HG03196 (cell line): ENCODE results near the gene PLSCR2.
"Not testable (repeated sequence)": the region's sequence is repeated elsewhere in the genome, so short reads cannot be mapped to it uniquely, and the experiment has no call there.

Experiments
- ATAC-seq: cut with Tn5 transposase; IDR thresholded peaks from one replicate; pipeline ENCODE4 v1.9.1; 2021; ENCODE audit not compliant: unreplicated experiment

Gene PLSCR2

DNA sequence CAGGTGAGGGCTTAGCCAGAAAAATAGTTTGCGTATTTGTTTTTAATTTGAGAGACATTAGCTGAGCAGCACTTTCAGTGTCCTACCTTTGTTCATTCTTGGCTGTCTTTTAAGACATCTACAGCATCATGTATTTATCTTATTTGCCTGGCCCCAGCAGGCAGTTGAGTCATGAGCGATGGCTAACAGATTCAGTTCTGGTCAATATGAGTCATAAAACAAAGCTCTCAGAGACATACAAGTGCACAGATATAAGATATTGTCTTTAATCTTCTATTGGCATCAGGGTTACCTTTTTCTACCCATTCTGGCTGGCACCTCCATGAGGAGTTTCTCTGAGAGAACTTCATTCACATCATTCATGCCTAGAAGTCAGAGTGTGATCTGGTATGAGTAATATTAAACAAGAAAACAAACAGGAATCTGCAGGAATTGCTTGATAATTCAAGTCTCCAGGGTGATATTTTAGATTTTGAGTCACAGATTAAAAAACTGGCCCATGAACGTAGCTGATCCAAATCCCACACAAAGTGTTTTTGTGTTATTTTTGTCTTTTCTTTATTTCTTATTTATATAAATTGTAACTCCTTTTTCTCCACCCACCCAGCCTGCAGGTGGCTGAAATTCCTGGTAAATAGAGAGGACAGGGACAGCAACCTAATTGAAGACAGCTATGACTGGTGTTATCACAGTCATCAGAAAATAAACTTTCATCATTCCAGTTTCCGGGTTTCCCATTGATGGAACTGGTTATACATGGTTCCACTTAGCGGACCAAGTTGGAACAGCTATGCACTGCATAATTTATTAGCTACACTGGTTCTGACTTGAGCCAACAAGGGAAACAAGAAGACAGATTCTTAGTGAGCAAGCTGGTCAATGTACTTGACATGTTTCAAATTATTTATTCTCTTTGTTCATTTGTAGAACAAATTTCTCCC is 47.3 kb downstream of the PLSCR2 start:
- no peak for ATAC-seq

DNA sequence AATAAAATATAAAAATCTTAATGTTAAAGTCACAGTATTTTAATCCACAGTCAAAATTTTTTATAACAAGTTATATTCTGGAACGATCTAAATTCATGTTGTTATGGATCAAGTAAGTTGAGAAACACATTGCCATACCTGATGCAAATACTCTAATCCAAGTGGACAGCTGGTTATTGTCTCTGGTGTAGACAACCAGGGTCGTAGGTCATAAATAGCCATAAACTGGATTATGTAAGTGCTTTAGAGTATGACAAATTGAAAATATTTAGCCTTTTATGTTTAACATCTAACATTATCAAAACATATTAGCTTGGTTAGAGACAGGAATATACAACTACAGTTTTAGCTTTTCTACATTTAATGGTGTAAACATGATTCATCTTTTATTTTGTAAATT is 53.0 kb downstream of the PLSCR2 start:
- ATAC-seq, result no peak

DNA sequence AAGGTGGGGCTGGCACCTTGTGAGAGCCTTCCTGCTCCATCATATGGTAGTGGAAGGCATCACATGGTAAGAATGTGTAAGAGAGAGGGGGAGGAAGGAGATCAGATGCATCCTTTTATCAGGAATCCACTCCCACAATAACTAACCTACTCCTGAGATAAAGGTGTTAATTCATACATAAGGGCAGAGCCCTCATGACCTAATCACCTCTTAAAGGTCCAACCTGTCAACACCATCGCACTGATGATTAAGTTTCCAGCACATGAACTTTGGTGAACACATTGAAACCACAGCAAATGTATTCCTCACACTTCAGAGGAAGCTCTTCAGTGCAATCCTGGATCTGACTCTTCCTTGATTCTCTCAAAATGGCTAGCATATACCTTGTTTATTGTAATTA is 55.4 kb downstream of the PLSCR2 start:
- no peak for ATAC-seq

DNA sequence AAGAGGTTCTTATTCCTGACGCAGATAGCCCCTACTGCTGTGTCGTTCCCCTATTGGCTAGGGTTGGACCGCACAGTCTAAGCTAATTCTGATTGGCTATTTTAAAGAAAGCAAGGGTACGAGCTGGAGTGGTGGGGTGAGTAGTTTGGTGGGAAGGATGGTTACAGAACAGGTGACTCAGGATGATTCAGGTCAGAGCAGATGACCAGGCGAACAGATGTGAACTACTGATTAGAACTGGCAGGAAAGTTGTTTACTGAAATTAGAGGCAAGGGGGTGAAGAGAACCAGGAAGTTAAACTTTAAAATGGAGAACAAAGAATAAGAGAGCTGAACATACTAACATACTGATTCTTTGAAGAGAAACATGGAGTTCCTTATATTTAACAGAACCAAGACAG is 56.6 kb downstream of the PLSCR2 start:
- not testable (repeated sequence) for ATAC-seq

DNA sequence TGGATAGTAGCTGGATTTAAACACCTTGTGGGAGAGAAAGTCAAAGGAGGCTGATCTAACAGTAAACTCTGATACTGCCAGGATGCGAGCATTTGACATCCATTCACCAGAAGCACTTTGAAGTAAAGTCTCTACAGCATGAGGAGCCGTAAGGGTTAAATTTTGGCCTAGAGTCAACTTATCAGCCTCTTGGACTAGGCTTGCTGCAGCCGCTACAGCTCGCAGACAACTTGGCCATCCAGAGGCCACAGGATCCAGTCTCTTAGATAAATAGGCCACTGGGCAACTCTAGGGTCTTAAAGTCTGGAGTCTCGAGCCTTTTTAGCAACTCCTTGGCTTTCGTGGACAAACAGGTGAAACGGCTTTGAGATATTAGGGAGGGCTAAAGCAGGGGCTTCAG is 61.4 kb downstream of the PLSCR2 start:
- ATAC-seq, result no peak

DNA sequence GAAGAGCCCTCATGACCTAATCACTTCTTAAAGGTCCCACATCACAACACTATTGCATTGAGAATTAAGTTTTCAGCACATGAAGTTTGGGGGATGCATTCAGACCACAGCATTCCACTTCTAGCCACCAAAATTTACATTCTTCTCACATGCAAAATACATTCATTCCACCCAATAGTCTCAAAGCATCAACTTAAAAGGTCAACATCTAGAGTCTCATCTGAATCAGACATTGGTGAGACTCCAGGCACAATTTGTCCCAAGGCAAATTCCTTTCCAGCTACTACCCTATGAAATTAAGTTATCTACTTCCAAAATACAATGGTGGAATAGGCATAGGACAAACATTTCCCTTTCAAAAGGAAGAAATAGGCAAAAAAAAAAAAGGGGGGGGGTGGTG is 64.9 kb downstream of the PLSCR2 start:
- no peak for ATAC-seq

DNA sequence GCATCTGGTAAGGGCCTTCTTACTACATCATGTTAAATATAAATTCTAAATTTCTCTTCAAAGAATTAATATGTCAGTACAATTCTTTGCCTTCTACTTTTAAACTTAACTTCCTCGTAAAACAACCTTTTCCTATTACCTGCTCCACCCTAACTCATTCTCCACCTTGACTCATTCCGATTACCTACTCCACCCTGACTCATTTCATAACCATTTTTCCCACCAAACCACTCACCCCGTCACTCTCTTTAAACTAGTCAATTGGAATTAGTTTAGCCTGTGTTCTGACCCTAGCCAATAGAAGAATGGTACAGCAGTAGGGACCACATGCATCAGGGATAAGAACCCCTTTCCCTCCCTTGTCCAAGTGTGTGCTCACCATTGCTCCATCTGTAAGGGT is 65.6 kb downstream of the PLSCR2 start:
- ATAC-seq, result no peak

DNA sequence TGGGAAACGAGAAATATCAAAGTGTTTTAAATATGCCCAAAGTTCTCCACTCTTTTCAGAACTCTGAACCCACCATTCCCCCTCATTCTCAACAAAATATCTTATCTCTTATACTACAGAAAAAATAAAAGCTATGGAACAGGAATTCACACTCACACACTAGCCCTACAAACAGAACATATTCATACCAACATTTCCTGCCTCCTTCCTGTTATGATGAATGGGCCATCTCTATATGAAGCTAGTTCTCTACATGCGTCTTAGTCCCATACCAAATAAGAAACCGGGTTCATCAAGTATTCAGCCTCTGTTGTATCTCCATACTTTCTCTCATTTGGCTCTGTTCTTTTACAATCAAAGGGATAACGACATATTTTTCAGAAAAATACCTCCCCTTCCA is 72.6 kb downstream of the PLSCR2 start:
- ATAC-seq, result no peak

DNA sequence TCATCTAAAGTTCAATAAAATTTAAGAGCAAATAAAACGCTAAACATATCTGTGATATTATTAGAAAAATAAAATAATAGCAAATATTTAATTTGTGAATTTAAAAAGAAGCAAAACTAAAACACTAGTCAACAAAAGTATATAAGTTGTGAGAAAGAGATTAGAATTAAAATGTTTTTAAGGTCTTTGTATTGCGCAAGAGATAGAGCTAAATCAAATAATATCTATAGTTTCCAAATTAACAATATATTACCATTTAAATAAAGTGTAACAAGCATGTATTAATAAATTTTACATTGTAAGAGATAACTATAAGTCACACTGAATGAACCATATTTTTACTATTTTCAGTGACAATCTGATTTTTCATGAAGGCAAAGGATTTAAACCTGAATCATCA is 74.2 kb downstream of the PLSCR2 start:
- no peak for ATAC-seq

DNA sequence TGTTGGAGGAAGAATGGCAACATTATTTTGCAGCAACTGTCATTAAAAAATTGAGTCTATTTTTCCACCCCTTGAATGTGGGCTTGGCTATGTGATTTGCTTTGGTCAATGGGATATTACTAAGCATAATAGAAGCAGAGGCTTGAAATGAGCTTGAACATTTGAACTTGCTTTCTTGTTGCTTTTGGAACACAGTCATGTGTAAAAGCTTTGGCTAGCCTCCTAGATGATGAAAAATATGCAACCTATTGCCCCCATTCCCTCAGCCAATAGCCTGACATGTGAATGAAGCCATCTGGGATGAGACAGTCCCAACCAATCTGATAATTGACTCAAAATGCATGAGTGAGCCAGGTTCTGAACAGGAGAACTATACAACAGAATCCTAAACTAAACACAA is 78.4 kb downstream of the PLSCR2 start:
- ATAC-seq, result no peak

DNA sequence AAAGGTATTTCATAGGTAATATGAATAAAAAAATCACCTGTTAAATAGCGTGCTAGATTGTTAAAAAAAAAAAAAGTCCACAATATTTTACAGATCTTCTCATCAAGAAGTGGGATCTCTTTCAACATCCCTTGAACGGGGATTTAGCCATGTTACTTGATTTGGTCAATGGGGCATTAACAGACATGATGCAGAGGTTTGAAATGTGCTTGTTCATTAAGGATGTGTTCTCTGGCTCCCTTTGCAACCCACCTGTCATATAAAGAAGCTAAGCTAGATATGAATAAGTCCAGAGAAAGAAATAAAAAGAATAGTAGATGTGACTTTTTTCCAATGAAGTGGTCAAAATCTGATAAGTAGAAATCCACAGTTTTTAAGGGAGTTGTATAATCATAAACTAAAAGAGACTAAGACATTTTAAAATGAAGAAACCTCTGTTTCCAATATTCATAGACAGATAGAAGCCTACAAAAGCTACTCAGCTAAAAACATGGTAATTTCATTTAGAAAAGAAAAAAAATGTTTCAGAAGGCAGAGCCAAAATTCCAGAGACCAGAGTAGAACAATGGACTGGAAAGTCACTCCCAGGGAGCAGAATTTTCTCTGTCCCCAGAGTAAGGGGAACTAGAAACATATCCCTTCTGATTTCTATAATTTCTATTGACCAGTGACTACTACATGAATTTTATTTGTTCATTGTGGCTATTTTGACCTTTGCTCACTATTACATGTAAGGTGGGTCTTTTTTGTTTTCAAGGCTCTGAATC is 79.2 kb downstream of the PLSCR2 start:
- no peak for ATAC-seq

DNA sequence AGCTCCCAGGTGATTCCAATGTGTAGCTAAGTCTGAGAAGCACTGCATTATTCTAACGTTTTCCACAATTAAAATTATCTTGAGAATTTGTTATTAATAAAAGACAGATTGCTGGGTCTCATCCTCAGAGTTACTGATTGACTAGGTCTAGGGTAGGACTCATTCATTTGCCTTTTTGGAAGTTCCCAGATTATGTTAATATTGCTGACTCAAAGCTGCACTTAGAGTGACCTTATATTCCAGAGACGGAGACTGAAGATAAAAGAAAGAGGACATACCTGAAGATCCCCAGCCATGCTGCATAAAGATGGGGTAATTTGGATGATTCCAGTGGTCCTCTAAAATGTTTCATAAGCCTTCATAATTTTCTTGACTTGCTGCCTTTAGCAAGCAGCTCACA is 81.8 kb downstream of the PLSCR2 start:
- no peak for ATAC-seq

DNA sequence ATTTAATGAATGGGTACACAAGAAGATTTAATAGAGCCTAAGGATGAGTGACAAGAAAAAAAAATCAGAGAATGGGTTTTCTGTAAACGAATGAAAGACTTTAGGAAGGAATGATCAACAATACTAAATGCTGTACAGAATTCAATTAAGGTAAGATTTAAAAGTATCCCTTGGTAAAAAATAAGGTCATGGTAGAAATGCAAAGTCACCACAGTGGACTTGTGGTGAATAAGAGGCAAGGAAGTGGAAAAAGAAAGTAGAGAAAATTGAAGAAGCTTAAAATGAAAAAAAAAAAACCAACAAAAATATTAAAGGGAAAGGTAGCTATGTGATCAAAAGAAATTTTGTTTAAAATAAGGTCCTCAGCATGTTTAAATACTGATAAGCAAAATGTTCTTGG is 82.4 kb downstream of the PLSCR2 start:
- ATAC-seq, result no peak

DNA sequence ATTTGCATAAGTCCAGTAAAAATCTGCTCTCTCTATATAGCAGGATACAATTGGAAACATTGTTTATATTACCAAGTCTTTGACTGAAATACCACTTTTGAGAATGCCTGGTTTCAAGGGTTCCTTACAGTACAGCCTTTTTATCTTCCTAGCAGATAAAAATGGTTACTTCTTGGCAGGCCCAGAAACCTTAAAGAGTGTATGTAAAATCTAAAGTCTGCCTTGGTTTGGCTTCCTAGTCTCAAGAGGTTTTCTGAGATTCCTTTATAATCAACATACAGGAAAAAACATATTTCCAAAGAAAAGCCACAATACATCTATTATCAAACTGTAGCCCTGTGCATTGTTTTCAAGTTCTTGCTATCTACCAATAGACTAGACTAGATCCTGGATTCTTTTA is 84.6 kb downstream of the PLSCR2 start:
- ATAC-seq, result no peak
